Measurements from ENCODE around the gene AUTS2.
A peak's percentile ranks its signal among the peaks of the same experiment; 100 is the strongest.

DNA sequence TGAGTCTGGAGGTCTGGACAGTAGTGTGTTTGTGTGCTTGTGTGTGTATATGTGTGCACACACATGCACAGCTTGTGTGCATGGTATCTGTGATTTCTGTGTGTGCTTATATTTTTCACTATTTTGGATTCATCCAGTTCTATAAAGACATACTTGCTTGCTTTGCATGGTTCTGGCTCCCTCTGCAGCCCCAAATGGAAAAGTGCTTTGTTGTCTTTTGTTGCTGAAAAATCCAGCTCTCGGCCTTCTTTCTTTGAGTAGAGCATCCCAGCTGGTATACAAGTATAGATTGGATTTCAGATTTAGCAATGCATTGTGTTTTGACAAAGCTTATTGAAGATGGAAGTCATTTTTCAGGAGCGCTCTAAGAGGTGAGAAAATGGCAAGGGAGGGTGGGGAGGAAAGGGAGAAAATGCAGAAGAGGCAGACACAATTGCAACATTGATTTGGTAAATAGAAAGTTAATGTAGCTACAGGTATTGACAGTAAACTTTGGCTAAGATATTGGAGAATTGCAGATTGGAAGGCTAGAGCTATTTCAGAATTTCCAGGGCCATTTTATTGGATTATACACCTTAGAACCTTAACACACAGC lies 333.9 kb downstream of the AUTS2 start:
- TF ChIP-seq, protein P1, sequence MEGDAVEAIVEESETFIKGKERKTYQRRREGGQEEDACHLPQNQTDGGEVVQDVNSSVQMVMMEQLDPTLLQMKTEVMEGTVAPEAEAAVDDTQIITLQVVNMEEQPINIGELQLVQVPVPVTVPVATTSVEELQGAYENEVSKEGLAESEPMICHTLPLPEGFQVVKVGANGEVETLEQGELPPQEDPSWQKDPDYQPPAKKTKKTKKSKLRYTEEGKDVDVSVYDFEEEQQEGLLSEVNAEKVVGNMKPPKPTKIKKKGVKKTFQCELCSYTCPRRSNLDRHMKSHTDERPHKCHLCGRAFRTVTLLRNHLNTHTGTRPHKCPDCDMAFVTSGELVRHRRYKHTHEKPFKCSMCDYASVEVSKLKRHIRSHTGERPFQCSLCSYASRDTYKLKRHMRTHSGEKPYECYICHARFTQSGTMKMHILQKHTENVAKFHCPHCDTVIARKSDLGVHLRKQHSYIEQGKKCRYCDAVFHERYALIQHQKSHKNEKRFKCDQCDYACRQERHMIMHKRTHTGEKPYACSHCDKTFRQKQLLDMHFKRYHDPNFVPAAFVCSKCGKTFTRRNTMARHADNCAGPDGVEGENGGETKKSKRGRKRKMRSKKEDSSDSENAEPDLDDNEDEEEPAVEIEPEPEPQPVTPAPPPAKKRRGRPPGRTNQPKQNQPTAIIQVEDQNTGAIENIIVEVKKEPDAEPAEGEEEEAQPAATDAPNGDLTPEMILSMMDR (IDR thresholded peaks at IDR 0.05) = peak; percentile 50 to 54 (median 51)
- TF ChIP-seq POLR2A (IDR thresholded peaks at IDR 0.05) = no peak
